HG03196 (cell line): ENCODE measurements around the gene ANKRD18B.
"Not testable (repeated sequence)": the region's sequence is repeated elsewhere in the genome, so short reads cannot be mapped to it uniquely, and the experiment has no call there.

ENCODE experiments used
- ATAC-seq: cut with Tn5 transposase; IDR thresholded peaks from one replicate; pipeline ENCODE4 v1.9.1; 2021; ENCODE audit not compliant: unreplicated experiment

Gene ANKRD18B

DNA sequence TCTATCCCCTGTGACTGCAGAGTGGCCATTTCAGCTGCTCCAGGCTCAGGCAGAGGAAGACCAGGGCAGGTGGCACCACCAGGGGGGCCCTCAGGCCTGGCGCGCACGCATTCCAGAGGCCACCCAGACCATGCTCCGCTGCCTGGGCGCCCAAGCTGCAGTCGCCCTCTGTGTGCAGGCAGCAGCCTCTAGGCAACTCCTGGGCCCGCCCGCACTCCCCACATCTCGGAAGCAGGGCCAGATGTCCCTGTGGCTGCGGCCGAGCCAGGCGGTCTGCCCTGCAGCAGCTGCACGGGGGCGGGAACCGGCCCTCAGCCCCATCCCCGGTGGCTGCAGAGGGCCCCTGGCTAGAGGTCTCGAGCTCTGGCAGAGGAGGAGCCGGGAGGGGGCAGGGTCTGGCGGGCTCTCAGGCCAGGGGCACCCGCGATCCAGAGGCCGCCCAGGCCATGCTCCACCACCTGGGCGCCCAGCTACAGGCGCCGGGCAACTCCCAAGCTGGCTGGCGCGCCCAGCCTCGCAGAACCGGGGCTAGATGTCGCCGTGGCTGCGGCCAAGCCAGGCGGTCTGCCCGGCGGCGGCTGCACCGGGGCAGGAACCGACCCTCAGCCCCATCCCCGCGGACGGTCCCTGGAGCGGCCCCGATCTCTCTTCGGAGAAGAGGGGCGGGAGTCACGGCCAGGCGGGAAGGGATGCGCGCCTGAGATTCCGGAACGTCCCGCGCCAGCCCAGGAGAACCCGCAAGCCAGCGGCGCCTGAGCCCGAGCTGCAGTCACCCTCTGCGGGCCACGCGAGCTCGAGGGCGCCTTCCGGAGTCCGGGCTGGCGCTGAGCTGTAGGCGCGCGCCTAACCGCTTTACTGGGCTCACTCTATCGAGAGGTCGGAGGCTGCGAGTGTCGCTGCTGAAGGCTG is at the start of gene ANKRD18B:
Gene ANKRD18B, plus strand, starts transcription at position 855 of the 909 bp plus-strand sequence. CDS start 239 bp downstream, outside the sequence.
- ATAC-seq: not testable (repeated sequence)

DNA sequence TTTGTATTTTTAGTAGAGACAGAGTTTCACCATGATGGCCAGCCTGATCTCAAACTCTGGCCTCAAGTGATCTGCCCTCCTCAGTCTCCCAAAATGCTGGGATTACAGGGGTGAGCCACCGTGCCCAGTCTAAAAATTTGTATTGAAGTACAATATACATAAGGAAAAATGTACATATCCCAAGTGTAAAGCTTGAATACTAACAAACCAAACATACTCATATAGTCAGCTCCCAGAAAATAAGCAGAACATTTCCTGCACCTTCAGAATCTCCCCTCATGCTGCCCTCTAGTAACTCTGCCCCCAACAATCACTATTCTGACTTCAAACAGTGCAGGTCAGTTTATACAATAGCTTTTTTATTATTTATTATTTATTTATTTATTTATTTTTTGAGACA is 48.7 kb upstream of the ANKRD18B start:
- no peak for ATAC-seq

DNA sequence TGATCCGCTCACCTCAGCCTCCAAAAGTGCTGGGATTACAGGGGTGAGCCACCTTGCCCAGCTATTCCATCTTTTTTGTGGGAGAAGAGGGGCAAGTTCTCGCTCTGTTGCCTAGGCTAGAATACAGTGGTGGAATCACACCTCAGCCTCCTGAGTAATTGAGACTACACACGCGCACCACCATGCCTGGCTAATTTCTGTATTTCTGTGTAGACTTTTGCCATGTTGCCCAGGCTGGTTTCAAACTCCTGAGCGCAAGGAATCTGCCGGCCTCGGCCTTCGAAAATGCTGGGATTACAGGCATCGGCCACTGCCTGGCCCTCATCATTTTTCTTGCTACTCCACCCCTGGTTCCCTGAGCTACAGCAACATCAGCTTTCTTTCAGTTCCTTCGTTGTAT is 47.5 kb upstream of the ANKRD18B start:
- no peak for ATAC-seq

DNA sequence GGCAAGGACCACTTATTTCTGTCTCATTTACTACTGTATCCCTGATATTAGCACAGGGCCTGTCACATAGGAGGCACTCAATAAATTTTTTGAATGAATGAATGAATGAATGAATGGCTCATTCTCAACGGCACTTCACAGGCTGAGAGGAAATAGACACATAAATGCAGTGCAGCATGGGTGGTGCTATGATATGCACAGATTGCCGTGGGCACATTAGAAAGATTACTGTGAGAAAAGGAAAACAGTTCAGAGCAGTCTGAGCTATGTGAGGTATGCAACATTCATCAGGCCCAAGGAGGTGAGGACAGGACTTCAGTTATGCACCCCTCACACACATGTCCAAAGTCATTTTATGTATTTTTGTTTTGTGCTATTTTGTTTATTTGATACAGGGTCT is 43.9 kb upstream of the ANKRD18B start:
- ATAC-seq: no peak

DNA sequence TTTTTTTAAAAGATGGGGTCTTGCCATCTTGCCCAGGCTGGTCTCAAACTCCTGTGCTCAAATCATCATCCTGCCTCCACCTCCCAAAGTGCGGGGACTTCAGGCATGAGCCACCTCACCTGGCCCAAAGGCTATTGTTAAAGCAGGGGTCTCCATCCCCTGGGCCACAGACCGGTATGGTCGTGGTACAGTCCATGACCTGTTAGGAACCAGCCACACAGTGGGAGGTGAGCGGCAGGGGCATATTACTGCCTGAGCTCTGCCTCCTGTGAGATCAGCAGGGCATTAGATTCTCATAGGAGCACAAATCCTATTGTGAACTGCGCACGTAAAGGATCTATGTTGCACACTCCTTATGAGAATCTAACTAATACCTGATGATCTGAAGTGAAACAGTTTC is 43.1 kb upstream of the ANKRD18B start:
- ATAC-seq: no peak

DNA sequence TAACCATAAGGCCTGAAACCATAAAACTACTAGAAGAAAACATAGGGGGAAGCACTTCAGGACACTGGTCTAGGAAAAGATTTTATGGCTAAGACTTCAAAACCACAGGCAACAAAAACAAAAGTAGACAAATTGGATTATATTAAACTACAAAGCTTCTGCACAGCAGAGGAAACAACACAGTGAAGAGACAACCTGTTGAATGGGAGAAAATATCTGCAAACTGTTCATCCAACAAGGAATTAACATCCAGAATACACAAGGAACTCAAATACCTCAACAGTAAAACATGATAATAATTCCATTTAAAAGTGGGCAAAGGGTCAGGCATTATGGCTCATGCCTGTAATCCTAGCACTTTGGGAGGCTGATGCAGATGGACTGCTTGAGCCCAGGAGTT is 38.7 kb upstream of the ANKRD18B start:
- ATAC-seq: not testable (repeated sequence)

DNA sequence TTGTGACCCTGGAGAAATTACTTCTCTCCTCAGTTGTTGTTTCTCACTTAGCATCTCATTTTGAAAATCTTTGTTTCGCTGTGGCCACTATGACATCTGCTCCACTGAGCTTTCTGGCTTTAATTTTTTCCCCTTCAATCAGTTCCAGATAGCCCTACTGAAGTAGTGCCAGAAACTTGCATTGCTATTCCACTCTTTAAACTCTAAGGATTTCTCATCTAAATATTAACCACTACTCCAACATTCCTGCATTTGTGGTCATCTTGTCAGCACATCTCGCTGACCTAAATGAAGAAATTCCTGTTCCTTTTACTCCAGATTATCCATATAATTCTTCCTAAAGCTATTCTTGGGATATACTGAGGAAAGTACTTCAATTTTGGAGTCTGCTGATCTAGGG is 35.0 kb upstream of the ANKRD18B start:
- ATAC-seq: no peak

DNA sequence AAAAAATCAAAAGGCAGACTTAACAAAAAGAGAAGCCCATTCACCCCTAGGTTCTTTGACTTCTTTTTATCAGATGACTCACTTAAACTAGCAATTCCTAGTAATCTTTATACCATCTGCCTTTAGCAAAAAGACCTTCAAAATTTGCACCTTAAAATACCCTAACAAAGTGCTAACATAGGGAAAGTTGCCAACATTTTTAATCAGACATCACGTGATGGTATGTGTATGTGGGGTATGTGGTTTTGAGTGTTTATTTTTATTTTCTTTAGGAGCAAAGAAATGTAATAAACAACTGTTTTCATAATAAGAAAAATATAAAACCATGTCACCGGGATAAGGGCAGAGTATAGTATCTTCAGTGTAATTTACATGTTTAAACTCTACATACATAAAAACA is 30.2 kb upstream of the ANKRD18B start:
- not testable (repeated sequence) for ATAC-seq

DNA sequence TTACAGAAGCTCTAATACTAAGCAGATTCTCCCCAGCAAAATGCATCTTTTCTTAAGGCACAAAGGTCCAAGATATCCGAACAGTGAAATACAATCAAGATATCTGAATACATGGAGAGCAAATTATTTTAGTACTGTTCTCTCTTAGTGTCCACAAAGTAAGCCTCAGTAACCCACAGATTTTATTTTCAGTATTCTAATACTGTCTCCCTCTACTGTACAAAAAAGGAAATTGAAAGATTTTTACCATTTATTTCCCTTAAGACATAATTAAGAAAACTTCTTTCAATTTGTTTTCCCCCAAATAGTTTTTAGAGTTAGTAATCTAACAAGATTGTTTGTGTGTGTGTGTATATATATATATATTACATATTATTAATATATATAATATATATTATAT is 25.7 kb upstream of the ANKRD18B start:
- no peak for ATAC-seq

DNA sequence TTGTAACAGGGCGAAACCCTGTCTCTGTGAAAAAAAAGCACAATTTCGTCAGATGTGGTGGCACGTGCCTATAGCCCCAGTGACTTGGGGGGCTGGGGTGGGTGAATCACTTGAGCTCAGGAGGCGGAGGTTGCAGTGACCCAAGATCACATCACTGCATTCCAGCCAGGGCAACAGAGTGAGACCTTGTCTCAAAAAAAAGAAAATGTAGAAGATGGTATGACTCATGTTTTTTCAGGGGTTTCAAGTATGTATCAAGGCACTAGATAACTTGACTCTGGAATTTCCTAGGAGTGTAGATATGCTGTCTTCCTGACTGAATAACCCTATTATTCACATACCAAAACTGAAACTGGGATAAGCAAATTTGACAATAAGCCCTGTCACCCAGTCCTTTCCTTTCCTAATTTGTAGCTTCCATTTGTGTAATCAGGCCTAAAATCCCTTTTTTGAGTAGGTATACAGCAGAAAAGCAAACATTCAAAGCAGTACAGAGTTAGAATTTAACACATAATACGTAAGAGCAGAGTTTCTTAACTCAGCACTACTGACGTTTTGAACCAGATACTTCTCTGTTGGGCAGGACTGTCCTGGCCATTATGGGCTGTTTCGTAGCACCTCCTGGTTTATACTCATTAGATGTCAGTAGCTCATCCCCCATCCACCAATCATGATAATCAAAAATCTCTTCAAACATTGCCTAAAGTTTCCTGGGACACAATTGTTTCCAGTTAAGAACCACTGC is 17.3 kb upstream of the ANKRD18B start:
- ATAC-seq: no peak

DNA sequence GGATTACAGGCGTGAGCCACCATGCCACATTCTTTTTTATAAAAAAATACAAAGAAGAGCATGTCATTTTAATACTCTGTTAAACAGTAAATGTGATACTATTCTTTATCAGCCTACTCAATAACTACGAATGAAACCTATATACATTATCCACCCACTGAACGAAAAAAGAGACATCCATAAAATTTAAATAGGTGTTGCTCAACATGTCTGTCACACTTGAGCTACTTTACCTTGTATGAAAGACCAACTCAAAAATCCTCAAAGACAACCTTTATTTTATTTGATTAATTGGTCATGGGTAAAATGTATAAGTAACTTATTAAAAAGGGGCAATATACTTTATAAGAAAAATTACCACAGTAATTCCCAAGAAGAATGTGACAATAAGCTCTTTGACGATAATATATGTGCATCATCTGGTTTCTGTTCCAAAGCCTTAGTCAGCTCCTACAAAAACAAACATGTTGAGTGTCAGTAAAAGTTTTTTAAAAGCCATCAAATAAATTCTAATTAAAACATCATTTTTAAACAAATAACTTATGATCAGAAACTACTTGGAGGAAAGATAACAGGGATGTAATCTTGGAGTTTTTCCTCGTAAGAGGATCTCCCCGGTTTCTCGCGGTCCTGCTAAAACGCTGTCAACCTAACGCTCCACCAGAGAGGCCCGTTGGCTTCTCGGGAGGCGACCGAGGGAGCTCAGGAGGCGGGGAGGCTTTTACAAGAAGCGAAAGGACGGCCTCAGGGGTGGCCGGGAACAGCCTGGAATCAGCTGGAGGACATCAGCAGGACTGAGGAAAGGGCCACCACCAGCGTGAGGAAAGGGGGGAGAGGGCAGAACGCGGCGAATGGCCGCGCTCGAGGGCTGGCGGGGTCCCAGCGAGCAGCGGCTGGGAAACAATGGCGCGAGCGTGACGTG is 13.5 kb upstream of the ANKRD18B start:
- ATAC-seq: no peak

DNA sequence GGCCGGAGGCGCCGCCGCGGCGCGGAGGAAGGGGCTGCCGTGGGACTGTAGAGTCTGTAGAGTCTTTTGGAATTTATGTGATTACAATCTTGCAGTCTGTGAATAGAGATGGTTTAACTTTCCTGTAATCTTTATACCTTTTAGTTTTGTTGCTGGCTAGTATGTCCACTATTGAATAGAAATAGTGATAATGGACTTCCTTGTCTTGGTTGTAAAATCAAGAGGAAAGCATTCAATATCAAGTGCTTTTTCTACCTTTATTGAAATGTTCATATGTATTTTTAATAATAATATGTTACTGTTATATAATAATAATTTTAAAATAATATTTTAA is 12.9 kb upstream of the ANKRD18B start:
- ATAC-seq: not testable (repeated sequence)

DNA sequence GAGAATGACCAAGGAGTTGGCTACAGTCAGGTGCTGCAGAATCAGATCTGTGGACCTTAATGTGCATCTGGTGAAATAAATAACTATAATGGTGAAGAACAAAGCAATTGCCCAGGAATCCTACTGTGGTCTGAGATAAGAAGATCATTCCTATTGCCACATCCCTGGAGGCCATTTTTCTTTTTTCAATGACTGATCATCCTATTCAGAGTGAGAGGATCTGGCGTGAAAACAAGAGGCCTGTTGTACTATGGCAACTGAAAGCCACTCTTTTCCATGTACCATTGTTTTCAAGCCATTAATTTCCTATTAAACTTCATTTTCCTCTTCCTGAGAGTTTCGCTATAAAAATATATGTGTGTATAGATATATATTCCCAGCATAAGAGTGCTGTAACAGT is 11.5 kb upstream of the ANKRD18B start:
- not testable (repeated sequence) for ATAC-seq

DNA sequence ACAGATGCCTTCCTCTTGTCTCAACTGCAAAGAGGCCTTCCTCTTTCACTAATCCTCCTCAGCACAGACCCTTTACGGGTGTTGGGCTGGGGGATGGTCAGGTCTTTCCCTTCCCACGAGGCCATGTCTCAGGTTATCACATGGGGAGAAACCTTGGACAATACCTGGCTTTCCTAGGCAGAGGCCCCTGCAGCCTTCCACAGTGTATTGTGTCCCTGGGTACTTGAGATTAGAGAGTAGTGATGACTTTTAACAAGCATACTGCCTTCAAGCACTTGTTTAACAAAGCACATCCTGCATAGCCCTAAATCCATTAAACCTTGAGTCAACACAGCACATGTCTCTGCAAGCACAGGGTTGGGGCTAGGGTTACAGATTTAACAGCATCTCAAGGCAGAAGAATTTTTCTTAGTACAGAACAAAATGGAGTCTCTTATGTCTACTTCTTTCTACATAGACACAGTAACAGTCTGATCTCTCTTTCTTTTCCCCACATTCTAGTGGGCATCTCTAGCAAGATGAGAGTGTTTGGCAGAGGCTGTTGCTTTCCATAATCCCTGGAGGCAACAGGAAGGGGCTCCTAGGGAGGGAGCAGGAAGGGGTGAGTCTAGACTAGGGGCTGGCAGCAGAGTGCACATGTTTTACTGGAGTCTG is 8.6 kb upstream of the ANKRD18B start:
- not testable (repeated sequence) for ATAC-seq

DNA sequence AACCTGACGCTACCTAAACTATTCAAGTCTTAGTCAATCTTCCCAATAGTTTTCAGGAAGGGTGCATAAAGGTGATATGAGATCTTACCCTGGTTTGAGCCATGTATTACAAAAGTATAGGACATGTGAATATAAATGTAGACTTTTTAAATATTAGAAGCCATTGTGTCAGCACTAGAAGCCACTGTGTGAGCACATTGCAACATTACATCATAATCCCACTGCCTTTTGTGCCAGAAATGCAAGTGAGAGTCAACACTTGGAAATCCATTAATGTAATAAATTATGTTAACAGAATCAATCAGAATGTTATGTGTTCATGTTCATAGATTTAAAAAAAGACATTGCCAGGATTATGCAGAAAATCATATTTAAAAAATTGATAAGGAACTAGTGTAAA is 7.7 kb upstream of the ANKRD18B start:
- not testable (repeated sequence) for ATAC-seq

DNA sequence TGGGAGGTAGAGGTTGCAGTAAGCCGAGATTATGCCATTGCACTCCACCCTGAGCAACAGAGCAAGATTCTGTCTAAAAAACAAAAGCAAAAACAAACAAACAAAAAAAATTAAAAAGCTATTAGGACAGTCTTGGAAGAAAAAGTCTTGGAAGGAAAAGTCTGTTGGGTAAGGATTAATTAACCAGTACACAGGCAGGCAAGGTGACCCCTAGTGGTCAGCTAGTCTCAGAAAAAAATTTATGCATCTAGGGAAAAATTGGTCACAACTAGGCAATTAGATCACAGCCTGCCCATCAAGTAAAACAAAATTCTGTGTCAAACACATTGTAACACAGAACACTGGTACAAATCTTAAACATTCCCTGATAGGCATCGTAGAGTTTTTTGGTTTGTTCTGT is 6.7 kb upstream of the ANKRD18B start:
- ATAC-seq: no peak

DNA sequence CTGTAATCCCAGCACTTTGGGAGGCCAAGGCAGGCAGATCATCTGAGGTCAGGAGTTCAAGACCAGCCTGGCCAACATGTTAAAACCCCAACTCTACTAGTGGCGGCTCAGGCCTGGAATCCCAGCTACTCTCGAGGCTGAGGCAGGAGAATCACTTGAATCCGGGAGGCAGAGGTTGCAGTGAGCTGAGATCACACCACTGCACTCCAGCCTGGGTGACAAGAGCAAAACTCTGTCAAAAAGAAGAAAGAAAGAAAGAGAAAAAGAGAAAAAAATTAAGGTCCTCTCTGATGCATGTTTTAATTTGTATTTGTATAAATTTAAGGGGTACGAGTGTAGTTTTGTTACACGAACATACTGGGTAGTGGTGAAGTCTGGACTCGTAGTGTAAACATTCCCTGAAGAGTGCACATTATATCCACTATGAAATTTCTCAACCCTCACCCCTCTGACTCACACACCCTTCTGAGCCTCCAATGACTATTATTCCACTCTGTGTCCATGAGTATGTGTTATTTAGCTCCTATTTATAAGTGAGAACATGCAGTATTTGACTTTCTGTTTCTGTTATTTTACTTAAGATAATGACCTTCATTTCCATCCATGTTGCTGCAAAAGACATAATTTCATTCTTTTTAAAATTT is 6.0 kb upstream of the ANKRD18B start:
- ATAC-seq: not testable (repeated sequence)

DNA sequence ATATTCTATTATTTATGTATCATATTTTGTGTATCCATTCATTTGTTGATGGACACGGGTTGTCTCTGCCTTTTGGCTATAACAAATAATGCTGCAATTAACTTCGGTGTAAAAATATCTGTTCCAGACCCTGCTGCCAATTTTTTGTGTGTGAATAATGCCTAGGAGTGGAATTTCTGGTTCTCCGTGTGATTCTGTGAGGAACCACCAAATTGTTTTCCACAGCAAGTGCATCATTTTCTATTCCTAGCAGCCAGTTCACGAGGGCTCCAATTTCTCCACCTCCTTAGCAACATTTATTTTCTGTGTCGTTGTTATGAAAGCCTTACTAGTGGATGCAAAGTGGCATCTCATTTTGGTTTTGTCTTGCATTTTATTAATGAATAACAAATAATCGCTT is 2.2 kb upstream of the ANKRD18B start:
- not testable (repeated sequence) for ATAC-seq

DNA sequence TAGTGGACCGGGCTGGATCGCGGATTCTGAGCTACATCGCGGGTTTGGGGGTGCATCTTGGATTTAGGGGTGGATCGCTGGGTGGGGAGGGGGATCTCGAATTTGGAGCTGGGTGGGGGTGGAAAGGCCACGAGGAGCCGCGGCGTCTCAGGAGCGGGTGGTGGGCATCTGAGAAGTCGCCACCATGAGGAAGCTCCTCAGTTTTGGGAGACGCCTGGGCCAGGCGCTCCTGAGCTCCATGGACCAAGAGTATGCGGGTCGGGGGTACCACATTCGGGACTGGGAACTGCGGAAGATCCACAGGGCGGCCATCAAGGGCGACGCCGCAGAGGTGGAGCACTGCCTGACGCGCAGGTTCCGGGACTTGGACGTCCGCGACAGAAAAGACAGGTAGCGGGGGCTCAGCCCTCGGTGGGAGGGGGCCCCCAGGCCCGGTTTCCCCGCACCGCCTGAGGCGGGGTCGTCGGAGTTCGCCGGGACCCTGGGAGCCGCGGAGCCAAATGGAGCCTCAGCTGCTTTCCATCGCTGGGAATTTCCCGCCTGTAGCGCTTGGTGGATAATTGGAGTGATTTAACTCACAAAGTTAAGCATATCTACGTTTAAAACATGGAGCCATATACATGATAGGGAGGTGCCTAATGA is 376 bp downstream of the ANKRD18B start:
- no peak for ATAC-seq

DNA sequence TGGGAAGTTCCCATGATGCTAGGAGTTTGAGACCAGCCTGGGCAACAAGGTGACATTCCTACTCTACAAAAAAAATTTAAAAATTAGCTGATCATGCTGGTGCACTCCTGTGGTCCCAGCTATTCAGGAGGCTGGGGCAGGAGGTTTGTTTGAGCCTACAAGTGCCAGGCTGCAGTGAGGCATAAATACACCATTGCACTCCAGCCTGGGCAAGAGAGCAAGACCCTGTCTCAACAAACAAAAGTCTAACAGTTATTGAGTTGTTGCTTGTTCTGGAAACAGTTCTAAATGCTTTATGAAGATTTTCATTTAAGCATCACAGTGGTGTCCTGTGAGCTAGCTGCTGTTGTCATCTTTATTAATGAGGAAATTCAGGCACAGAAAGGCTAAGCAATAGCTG is 4.0 kb downstream of the ANKRD18B start:
- ATAC-seq: not testable (repeated sequence)
